SK-N-MC (cell line): ENCODE data around the gene TINCR.

Source experiments
- EZH2 ChIP-seq: fragments of 200-600 bp; sonication (generic); IDR thresholded peaks from one replicate; pipeline ENCODE4 v1.6.1; 2017; ENCODE audit warnings: antibody characterized with exemption
- POLR2AphosphoS5 ChIP-seq: IDR thresholded peaks from 2 replicates; pipeline ENCODE4 v1.6.1; 2012; ENCODE audit warnings: mild to moderate bottlenecking, low read depth, low read length, borderline replicate concordance

- TF ChIP-seq POLR2AphosphoS5 (no peak), EZH2 (no peak)
These were observed 42.2 kb upstream of the TINCR start for GRCh38 chr19:5609881-5610448.
